Aorta (tissue), 5 donors: ENCODE data around the gene PAK4. TPM values are rescaled to one million over a fixed set of nuclear protein-coding genes. Genes with fewer than 3 reads are reported as not detected.
"Not testable (repeated sequence)": the region's sequence is repeated elsewhere in the genome, so short reads cannot be mapped to it uniquely, and the experiment has no call there.

ENCODE experiments used
- ATAC-seq: fragments of 200-7000 bp; cut with Tn5 transposase; one replicate; pipeline ENCODE4 v1.9.1; 2022; ENCODE audit warnings: moderate library complexity; ENCODE audit not compliant: low FRiP score
- DNase-seq, 2 donors: peaks; one replicate each; pipeline ENCODE4 v3.0.0-alpha.2; 2020
- H3K27ac ChIP-seq, 2 donors: one replicate each; pipeline ENCODE4 v1.5.1; 2013; ENCODE audit warnings: low read length in 2 of 2, mild to moderate bottlenecking in 2 of 2, moderate library complexity in 2 of 2, control low read depth in 1 of 2, inconsistent platforms in 1 of 2, low read depth in 1 of 2
- H3K27me3 ChIP-seq, 2 donors: one replicate each; pipeline ENCODE4 v1.6.1; 2013; ENCODE audit warnings: control low read depth in 1 of 2, low read length in 1 of 2, mild to moderate bottlenecking in 1 of 2, moderate library complexity in 1 of 2; ENCODE audit not compliant: insufficient read depth in 2 of 2, control insufficient read depth in 1 of 2
- H3K36me3 ChIP-seq, 2 donors: one replicate each; pipeline ENCODE4 v1.6.1; 2013; ENCODE audit warnings: control low read depth in 1 of 2, low read length in 1 of 2, mild to moderate bottlenecking in 1 of 2; ENCODE audit not compliant: insufficient read depth in 2 of 2, control insufficient read depth in 1 of 2
- H3K4me1 ChIP-seq, 2 donors: one replicate each; pipeline ENCODE4 v1.6.1; 2013; ENCODE audit warnings: low read length in 2 of 2, control low read depth in 1 of 2, mild to moderate bottlenecking in 1 of 2, moderate library complexity in 1 of 2; ENCODE audit not compliant: insufficient read depth in 2 of 2, control insufficient read depth in 1 of 2
- H3K4me3 ChIP-seq, 2 donors: one replicate each; pipeline ENCODE4 v1.5.1; 2013; ENCODE audit warnings: low read length in 2 of 2, control low read depth in 1 of 2, mild to moderate bottlenecking in 1 of 2
- H3K9me3 ChIP-seq: one replicate; pipeline ENCODE4 v1.6.1; 2013; ENCODE audit warnings: mild to moderate bottlenecking, low read length; ENCODE audit not compliant: control insufficient read depth
- whole genome bisulfite sequencing, 2 donors: extraction: QIAGEN DNeasy Blood & Tissue Kit; methylation state at CpG; one replicate each; pipeline ENCODE4 v1.1.7; 2013; 5-methylcytosine and 5-hydroxymethylcytosine counted together
- intact Hi-C, 2 donors: fragments of 100-400 bp; cut with DNase I; formaldehyde crosslinking; loops; one replicate each; pipeline versions ENCODE4 v1.14.2 to v1.15.0; 2022
- polyA plus RNA-seq, 2 donors: library from polyadenylated mRNA; stranded (reverse); fragments of 200-250 nt; gene quantifications; one replicate each; pipeline ENCODE4 v1.2.3, GENCODE V29; 2013
- total RNA-seq, 2 donors: library from RNA; stranded (reverse); fragmentation: NEBNext Ultra II Directional; extraction: Animal tissue kit (Norgen Biotek cat#: 25700); gene quantifications; one replicate each; pipeline ENCODE4 v1.2.1, GENCODE V29; 2021
- donor health status: healthy with polysubstance abuse.
- donor health status: Bipolar disorder and iron deficiency.
- donor health status: DM: no; HTN: no; CAD: no.
- donor health status: DM: no; HTN: no; CAD: no.
- donor health status: DM: yes; HTN: yes; CAD: no.

PAK4 gene
- total and polyA plus RNA-seq, 4 donors: 8.0 to 22.2 (median 14.2) TPM

DNA sequence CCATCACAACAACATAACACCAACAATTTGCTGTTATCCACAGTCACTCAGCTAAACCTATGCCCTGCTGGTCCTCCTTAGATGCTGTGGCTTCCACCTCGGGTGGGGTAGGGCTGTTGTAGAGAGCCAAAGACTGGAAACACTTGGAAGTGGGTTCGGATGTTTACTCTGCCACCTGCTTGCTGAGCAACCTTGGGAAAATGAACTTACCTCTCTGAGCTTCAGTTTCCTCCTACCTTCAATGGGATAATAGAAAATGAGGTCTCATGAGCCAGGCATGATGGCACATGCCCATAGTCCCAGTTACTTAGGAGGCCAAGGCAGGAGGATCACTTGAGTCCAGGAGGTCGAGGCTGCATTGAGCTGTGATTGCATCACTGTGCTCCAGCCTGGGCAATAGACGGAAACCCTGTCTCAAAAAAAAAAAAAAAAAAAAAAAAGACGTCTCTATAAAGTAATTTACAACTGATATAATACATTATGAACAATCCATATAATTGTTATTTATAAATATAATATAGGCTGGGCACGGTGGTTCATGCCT, 81.8 kb downstream of the PAK4 start:
- ATAC-seq (no peak), DNase-seq (no peak)
- Histone ChIP-seq H3K4me3 (no peak overlapping the region), H3K9me3 (no peaks in the 10 kb centered on the region), H3K36me3 (no peaks in the 10 kb centered on the region), H3K4me1 (no peaks in the 10 kb centered on the region), H3K27me3 (no peaks in the 10 kb centered on the region), H3K27ac (no peak overlapping the region)
- WGBS, 2 donors: 67 to 72% methylated on average over 6 of the region's 6 CpGs
- intact Hi-C loops: no loop called here

- no peaks in the 10 kb centered on the region for H3K36me3 ChIP-seq
- no peaks in the 10 kb centered on the region for H3K27me3 ChIP-seq
- H3K4me1 ChIP-seq: no peaks in the 10 kb centered on the region
- intact Hi-C loops: no loop called here
- no peaks in the 10 kb centered on the region for H3K9me3 ChIP-seq
- ATAC-seq: no peak
- H3K4me3 ChIP-seq: no peak overlapping the region
- no peak for DNase-seq
- no peak overlapping the region for H3K27ac ChIP-seq
- WGBS, 2 donors: 67 to 76% methylated on average over 9 of the region's 9 CpGs
Measured at GRCh38 chr19:39208175-39208795, 82.7 kb downstream of the PAK4 start.

GRCh38 chr19:39209196-39209595, 83.6 kb downstream of the PAK4 start:
- H3K4me1 ChIP-seq: no peaks in the 10 kb centered on the region
- DNase-seq: no peak
- H3K27ac ChIP-seq: no peak overlapping the region
- intact Hi-C loops: no loop called here
- 78 to 82% methylated on average over 7 of the region's 7 CpGs for WGBS, 2 donors
- H3K4me3 ChIP-seq: no peak overlapping the region
- H3K27me3 ChIP-seq: no peaks in the 10 kb centered on the region
- no peak for ATAC-seq
- H3K9me3 ChIP-seq: no peaks in the 10 kb centered on the region
- no peaks in the 10 kb centered on the region for H3K36me3 ChIP-seq

DNA sequence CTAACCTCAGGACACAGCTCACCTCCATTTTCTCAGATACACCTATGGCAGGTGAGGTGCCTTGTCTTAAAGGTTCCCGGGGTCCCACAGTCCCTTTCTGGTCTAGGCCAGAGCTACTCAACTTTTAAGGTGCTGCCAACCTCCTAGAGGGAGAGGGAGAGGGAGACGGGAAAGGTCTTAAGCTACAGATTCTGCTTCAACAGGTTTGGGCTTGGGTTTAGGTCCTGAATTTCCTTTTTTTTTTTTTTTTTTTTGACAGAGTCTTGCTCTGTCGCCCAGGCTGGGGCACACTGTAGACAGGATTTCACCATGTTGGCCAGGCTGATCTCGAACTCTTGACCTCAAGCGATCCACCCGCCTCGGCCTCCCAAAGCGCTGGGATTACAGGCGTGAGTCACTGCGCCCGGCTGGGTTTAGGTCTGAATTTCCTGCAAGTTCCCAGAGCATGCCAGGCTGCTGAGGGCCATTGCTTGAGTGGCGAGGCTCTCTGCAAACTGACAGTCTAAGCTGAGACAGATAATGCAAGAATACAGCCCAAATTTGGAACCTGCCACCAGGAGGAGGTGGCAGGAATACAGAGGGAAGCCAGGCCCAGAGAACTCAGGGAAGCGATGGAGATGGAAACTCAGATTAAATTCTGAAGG, 86.3 kb downstream of the PAK4 start:
- Histone ChIP-seq H3K36me3 (no peaks in the 10 kb centered on the region), H3K4me3 (no peak overlapping the region), H3K27ac (no peak overlapping the region), H3K4me1 (no peaks in the 10 kb centered on the region), H3K9me3 (peaks cover 9% of the 10 kb centered on the region), H3K27me3 (no peaks in the 10 kb centered on the region)
- WGBS, 2 donors: 64% methylated on average over 13 of the region's 13 CpGs
- ATAC-seq: no peak
- no peak for DNase-seq
- intact Hi-C loops: no loop called here

DNA sequence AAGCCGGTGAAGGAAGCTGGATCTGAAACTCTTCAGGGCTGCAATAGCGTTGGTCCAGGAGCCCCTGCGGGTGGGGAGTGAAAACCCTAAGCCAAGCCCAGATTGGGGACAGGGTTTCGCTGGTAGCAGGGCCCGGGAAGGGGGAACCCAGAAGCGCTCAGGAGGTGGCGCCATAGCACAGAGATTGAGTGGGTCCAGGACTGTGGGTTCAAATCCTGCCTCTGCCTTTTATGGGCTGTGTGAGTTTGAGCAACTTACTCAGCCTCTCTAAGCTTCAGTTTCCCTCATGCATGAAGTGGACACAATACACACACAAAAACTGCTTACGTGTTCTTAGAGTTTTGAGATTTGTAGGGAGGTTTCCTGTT, 86.8 kb downstream of the PAK4 start:
- H3K9me3 ChIP-seq: peaks cover 12% of the 10 kb centered on the region
- H3K4me3 ChIP-seq: no peak overlapping the region
- 15 to 17% methylated on average over 8 of the region's 8 CpGs for WGBS, 2 donors
- H3K36me3 ChIP-seq: no peaks in the 10 kb centered on the region
- no peak for ATAC-seq
- intact Hi-C loops: no loop called here
- H3K4me1 ChIP-seq: no peaks in the 10 kb centered on the region
- H3K27me3 ChIP-seq: no peaks in the 10 kb centered on the region
- no peak overlapping the region for H3K27ac ChIP-seq
- DNase-seq: no peak

DNA sequence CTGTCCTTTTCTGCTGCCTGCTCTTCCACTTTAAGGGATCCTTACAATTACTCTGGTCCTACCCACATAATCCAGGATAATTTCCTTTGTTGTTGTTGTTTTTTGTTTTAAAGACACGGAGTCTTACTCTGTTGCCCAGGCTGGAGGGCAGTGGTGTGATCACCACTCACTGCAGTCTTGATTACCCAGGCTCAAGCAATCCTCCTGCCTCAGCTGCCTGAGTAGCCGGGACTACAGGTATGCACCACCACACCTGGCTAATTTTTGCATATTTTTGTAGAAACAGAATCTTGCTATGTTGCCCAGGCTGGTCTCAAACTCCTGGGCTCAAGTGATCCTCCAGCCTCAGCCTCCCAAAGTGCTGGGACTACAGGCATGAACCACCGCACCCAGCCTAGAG, 89.7 kb downstream of the PAK4 start:
- H3K36me3 ChIP-seq, H3K4me3 ChIP-seq, DNase-seq, intact Hi-C loops, H3K27ac ChIP-seq, H3K27me3 ChIP-seq, ATAC-seq, H3K4me1 ChIP-seq: not testable (repeated sequence)
- 88 to 91% methylated on average over 3 of the region's 3 CpGs for WGBS, 2 donors
- peaks cover 15% of the 10 kb centered on the region for H3K9me3 ChIP-seq

DNA sequence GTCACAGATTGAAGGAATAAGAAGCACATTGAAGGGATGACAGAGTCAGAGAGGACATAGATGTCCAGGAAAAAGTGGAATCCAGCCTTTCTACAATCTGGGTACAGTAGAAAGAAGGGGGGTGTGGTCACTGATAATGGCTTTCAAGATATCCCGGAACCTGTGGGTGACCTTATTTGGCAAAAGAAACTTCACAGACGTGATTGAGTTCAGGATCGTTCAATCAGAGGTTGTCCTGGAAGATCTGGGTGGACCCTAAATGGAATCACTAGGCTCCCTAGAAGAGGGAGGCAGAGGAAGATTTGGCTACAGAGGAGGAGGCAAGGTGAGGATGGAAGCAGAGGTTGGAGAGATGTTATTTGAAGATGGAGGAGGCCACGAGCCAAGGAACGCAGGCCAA, 91.5 kb downstream of the PAK4 start:
- Histone ChIP-seq H3K4me1 (no peaks in the 10 kb centered on the region), H3K9me3 (peaks cover 15% of the 10 kb centered on the region), H3K27me3 (no peaks in the 10 kb centered on the region), H3K36me3 (no peaks in the 10 kb centered on the region), H3K27ac (no peak overlapping the region), H3K4me3 (no peak overlapping the region)
- intact Hi-C loops: no loop called here
- WGBS, 2 donors: 85 to 88% methylated on average over 5 of the region's 5 CpGs
- DNase-seq (no peak), ATAC-seq (no peak)

DNA sequence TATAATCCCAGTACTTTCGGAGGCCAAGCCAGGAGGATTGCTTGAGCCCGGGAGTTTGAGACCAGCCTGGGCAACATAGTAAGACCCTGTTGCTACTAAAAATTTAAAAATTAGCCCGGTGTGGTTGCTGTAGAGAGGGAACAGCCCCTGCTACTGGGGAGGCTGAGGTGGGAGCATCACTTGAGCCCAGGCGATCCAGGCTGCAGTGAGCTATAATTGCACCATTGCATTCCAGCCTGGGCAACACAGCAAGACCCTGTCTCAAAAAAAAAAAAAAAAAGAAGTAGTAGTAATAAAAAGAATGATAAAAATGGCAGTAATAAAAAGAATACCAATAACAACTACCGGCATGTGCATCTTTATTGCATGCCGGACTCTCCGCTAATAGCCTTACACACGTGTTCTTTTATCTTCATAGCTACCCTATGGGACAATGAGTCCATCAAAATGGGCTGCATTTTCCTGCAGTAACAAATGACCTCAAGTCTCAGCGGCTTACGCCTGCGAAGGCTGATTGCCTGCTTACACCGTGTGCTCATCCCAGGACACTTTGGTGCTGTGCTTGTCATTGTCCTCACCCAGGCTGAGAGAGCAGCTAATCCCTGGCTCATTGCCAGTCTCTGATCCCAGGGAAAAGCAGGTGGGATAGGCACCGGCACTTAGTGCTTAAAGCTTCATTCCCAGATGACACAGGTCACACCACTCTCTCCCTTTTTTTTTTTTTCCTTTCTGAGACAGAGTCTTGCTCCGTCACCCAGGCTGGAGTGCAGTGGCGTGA, 92.8 kb downstream of the PAK4 start:
- Histone ChIP-seq H3K9me3 (peaks cover 15% of the 10 kb centered on the region), H3K4me1 (no peaks in the 10 kb centered on the region), H3K4me3 (no peak overlapping the region), H3K27me3 (no peaks in the 10 kb centered on the region), H3K27ac (no peak overlapping the region), H3K36me3 (no peaks in the 10 kb centered on the region)
- DNase-seq (no peak), ATAC-seq (no peak)
- intact Hi-C loops: no loop called here
- 85% methylated on average over 15 of the region's 15 CpGs for WGBS, 2 donors
